Panc1 (cell line): ENCODE data around the gene NADK2. TPM values are rescaled to one million over a fixed set of nuclear protein-coding genes. Genes with fewer than 3 reads are reported as not detected.

ENCODE experiments used
- ATAC-seq: fragments of 200-7000 bp; cut with Tn5 transposase; 2 replicates; pipeline ENCODE4 v1.9.1; 2020; ENCODE audit warnings: mild to moderate bottlenecking, moderate library complexity
- BruUV-seq: library from RNA; stranded (reverse); fragments of 400-500 nt; replicated peaks from 2 replicates; lab custom pipeline; 2021; lab: Mats Ljungman, UMichigan
- CTCF ChIA-PET: fragments of 300-600 bp; sonication (Branson Sonifier 250); formaldehyde crosslinking; loops from one replicate; lab custom pipeline; 2022; ENCODE audit warnings: antibody characterized with exemption; lab: Charles Lee
- POLR2A ChIA-PET: fragments of 300-600 bp; sonication (Branson Sonifier 250); formaldehyde crosslinking; loops from one replicate; lab custom pipeline; 2022; ENCODE audit warnings: antibody characterized with exemption; lab: Charles Lee
- DNase-seq: peaks from one replicate; pipeline ENCODE4 v3.0.0-alpha.2; 2010; ENCODE audit warnings: low read depth, low spot score
- H3K27ac ChIP-seq: 2 replicates; pipeline ENCODE4 v1.5.1; 2011; ENCODE audit warnings: mild to moderate bottlenecking, low read length, inconsistent platforms
- H3K27me3 ChIP-seq: fragments of 200-500 bp; sonication (Bioruptor generic); 2 replicates; pipeline ENCODE4 v1.6.0; 2014; ENCODE audit warnings: low read length, inconsistent platforms; ENCODE audit not compliant: control insufficient read depth, insufficient read depth
- H3K36me3 ChIP-seq: fragments of 200-500 bp; sonication (Bioruptor generic); 2 replicates; pipeline ENCODE4 v1.5.1; 2014; ENCODE audit warnings: inconsistent platforms, mild to moderate bottlenecking, low read length, moderate library complexity; ENCODE audit not compliant: control insufficient read depth, insufficient read depth
- H3K4me1 ChIP-seq: 2 replicates; pipeline ENCODE4 v1.5.1; 2011; ENCODE audit warnings: inconsistent platforms, mild to moderate bottlenecking, low read length, moderate library complexity; ENCODE audit not compliant: control insufficient read depth, insufficient read depth
- H3K4me3 ChIP-seq, 2 experiments: 2 replicates each; pipeline ENCODE4 v1.5.1; 2011 to 2012; ENCODE audit warnings: low read depth in 2 of 2, low read length in 2 of 2, mild to moderate bottlenecking in 2 of 2, inconsistent platforms in 1 of 2, moderate library complexity in 1 of 2
- H3K9me3 ChIP-seq: fragments of 200-500 bp; sonication (Bioruptor generic); 2 replicates; pipeline ENCODE4 v1.5.1; 2014; ENCODE audit warnings: low read depth, mild to moderate bottlenecking, inconsistent platforms, low read length, moderate library complexity; ENCODE audit not compliant: control insufficient read depth, insufficient read depth
- POLR2AphosphoS5 ChIP-seq: IDR thresholded peaks from 2 replicates; pipeline ENCODE4 v1.6.1; 2012; ENCODE audit warnings: mild to moderate bottlenecking, low read depth, low read length, moderate library complexity
- REST ChIP-seq, 2 experiments: IDR thresholded peaks; 2 replicates each; pipeline ENCODE4 v1.6.1; 2011 to 2012; ENCODE audit warnings: low read depth in 2 of 2, control low read depth in 1 of 2, low read length in 1 of 2, mild to moderate bottlenecking in 1 of 2, moderate library complexity in 1 of 2; ENCODE audit not compliant: insufficient read depth in 1 of 2
- SIN3A ChIP-seq: IDR thresholded peaks from 2 replicates; pipeline ENCODE4 v1.6.1; 2012; ENCODE audit warnings: low read depth, mild to moderate bottlenecking, low read length, moderate library complexity, borderline replicate concordance; ENCODE audit not compliant: insufficient read depth
- TCF7L2 ChIP-seq: IDR thresholded peaks from 2 replicates; pipeline ENCODE4 v1.6.1; 2011; ENCODE audit warnings: mild to moderate bottlenecking, low read depth, low read length, inconsistent platforms
- in situ Hi-C: cut with HindIII; loops from 2 replicates; pipeline ENCODE4 v1.10.0; 2016; ENCODE audit warnings: low sequenced_read_pairs, low pct_unique_long_range_greater_than_20kb
- intact Hi-C: fragments of 100-400 bp; cut with micrococcal nuclease; formaldehyde crosslinking; loops from one replicate; pipeline ENCODE4 v1.10.0; 2022; ENCODE audit not compliant: unreplicated experiment
- total RNA-seq: library from RNA; stranded (reverse); gene quantifications from one replicate; pipeline ENCODE4 v1.2.1, GENCODE V29; 2021; ENCODE audit not compliant: unreplicated experiment
- TF ChIP-seq, protein P1 (sequence below): fragments of 450-650 bp; IDR thresholded peaks from 2 replicates; pipeline ENCODE4 v1.5.1; 2017; ENCODE audit warnings: mild to moderate bottlenecking

The NADK2 gene
- total RNA-seq, 1 experiment from 2014 or later = 22.5 TPM

DNA sequence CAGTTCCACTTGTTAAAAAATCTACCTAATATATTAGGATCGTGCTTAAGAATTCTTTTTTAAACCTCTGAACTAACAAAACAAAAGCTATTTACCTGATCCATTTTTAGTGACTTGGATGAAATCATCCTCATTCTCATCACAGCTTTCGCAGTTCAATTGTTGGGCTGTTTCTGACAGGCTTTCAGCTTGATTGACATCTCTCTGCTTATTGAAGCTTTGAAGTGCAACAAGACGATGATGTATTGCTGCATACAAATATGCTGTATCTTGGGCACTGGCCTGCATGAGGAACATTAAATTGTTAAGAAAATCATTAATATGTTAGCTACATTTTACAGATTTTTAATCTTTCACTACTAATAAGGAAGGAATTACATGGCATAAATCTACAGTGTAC, 9.5 kb upstream of the NADK2 start:
- Histone ChIP-seq H3K36me3 (no peaks in the 10 kb centered on the region; the same call in 1 of the 2 replicates), H3K27me3 (no peaks in the 10 kb centered on the region; the same call in 1 of the 2 replicates), H3K4me1 (no peaks in the 10 kb centered on the region), H3K4me3 (no peak overlapping the region), H3K9me3 (no peaks in the 10 kb centered on the region), H3K27ac (no peak overlapping the region)
- intact Hi-C loops (no loop called here), in situ Hi-C loops (no loop called here)
- TF ChIP-seq POLR2AphosphoS5 = no peak
- TF ChIP-seq, protein P1, sequence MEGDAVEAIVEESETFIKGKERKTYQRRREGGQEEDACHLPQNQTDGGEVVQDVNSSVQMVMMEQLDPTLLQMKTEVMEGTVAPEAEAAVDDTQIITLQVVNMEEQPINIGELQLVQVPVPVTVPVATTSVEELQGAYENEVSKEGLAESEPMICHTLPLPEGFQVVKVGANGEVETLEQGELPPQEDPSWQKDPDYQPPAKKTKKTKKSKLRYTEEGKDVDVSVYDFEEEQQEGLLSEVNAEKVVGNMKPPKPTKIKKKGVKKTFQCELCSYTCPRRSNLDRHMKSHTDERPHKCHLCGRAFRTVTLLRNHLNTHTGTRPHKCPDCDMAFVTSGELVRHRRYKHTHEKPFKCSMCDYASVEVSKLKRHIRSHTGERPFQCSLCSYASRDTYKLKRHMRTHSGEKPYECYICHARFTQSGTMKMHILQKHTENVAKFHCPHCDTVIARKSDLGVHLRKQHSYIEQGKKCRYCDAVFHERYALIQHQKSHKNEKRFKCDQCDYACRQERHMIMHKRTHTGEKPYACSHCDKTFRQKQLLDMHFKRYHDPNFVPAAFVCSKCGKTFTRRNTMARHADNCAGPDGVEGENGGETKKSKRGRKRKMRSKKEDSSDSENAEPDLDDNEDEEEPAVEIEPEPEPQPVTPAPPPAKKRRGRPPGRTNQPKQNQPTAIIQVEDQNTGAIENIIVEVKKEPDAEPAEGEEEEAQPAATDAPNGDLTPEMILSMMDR = no peak
- TF ChIP-seq REST (IDR thresholded peaks at IDR 0.05; ENCODE audit: insufficient read depth in 1 of 2, low read depth in 2 of 2, low read length in 1 of 2) = no peak
- no peak for TF ChIP-seq SIN3A
- no peak for TF ChIP-seq TCF7L2
- CTCF ChIA-PET = no interaction called here
- POLR2A ChIA-PET = no interaction called here
- ATAC-seq = no peak
- BruUV-seq = no TSS peak
- no peak for DNase-seq

DNA sequence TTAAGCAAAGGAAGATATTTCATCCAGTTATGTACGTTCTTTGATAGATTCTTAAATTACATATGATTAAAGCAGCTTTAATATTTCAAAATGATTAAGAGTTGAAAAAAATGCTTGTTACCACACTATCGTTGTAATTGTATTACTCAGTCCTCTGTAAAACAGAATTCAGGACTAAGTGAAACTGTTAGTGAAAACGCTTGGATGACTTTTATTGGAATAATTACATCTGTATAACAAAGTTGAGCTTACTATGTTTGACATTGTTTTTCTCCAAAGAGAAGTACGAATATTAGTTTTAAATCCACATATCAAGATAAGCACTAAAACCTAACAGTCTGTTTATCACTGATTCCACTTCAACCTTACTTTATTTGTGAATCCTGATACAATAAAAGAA, 8.7 kb upstream of the NADK2 start:
- no peaks in the 10 kb centered on the region; the same call in 1 of the 2 replicates for H3K27me3 ChIP-seq
- ATAC-seq (no peak), DNase-seq (no peak)
- no peaks in the 10 kb centered on the region for H3K4me1 ChIP-seq
- no peak overlapping the region for H3K4me3 ChIP-seq
- intact Hi-C loops = no loop called here
- POLR2A ChIA-PET = no interaction called here
- in situ Hi-C loops = no loop called here
- no peak for TF ChIP-seq REST (IDR thresholded peaks at IDR 0.05; ENCODE audit: insufficient read depth in 1 of 2, low read depth in 2 of 2, low read length in 1 of 2)
- no peaks in the 10 kb centered on the region; the same call in 1 of the 2 replicates for H3K36me3 ChIP-seq
- no peak overlapping the region for H3K27ac ChIP-seq
- CTCF ChIA-PET = no interaction called here
- no TSS peak for BruUV-seq
- H3K9me3 ChIP-seq = no peaks in the 10 kb centered on the region
